Bronchial epithelial cell (primary cell): Measurements from ENCODE around the gene HAGH. TPM values are rescaled to one million over a fixed set of nuclear protein-coding genes. Genes with fewer than 3 reads are reported as not detected.
A peak's percentile ranks its signal among the peaks of the same experiment; 100 is the strongest.

Experiments
- DNase-seq: peaks from one replicate; pipeline ENCODE4 v3.0.0-alpha.2; 2010; ENCODE audit warnings: low read depth
- FAIRE-seq: peaks from 2 replicates; lab custom pipeline; 2011; peaks lifted over from hg19 to GRCh38; lab: Jason Lieb, UNC
- H3K27me3 ChIP-seq: 2 replicates; pipeline ENCODE4 v1.5.1; 2011; ENCODE audit warnings: low read length; ENCODE audit not compliant: control insufficient read depth, insufficient read depth
- H3K36me3 ChIP-seq: 2 replicates; pipeline ENCODE4 v1.5.1; 2011; ENCODE audit warnings: low read length; ENCODE audit not compliant: control insufficient read depth, insufficient read depth
- H3K4me3 ChIP-seq: 2 replicates; pipeline ENCODE4 v1.5.1; 2011; ENCODE audit warnings: mild to moderate bottlenecking, low read depth, low read length, control low read depth
- CTCF ChIP-seq: IDR thresholded peaks from 2 replicates; pipeline ENCODE4 v1.5.1; 2011; ENCODE audit warnings: mild to moderate bottlenecking, moderate library complexity, low read length, control low read depth, inconsistent platforms; ENCODE audit not compliant: insufficient read depth, severe bottlenecking
- total RNA-seq: library from RNA; depleted of rRNA; stranded (reverse); fragments of >200 nt; gene quantifications from 2 replicates; pipeline ENCODE4 v1.2.1, GENCODE V29; 2014

Gene HAGH
- total RNA-seq, 1 donor from 2014 or later = 60.0 TPM

- peaks cover 2% of the 10 kb centered on the region for H3K36me3 ChIP-seq
- H3K27me3 ChIP-seq = no peaks in the 10 kb centered on the region
- no peak overlapping the region for H3K4me3 ChIP-seq
- no peak for DNase-seq
- no peak for TF ChIP-seq CTCF
- FAIRE-seq = no peak
Observed at GRCh38 chr16:1830213-1830612, 3.6 kb upstream of the HAGH start.

- no peak for TF ChIP-seq CTCF
Observed at GRCh38 chr16:1828645-1829410, 2.2 kb upstream of the HAGH start.

GRCh38 chr16:1825864-1826690, 548 bp downstream of the HAGH start:
- peak; percentile 33 for DNase-seq
- FAIRE-seq = no peak
- H3K36me3 ChIP-seq = peaks cover 6% of the 10 kb centered on the region

More at GRCh38 chr16:1828645-1829410, 2.2 kb upstream of the HAGH start:
- peaks cover 3% of the 10 kb centered on the region for H3K36me3 ChIP-seq
- no peaks in the 10 kb centered on the region for H3K27me3 ChIP-seq
- no peak for DNase-seq
- H3K4me3 ChIP-seq = peak overlapping the region; percentile 13
- FAIRE-seq = no peak

GRCh38 chr16:1825381-1825863, 1.2 kb downstream of the HAGH start:
- FAIRE-seq (no peak), DNase-seq (no peak)
- no peak for TF ChIP-seq CTCF
- no peaks in the 10 kb centered on the region for H3K27me3 ChIP-seq
- H3K4me3 ChIP-seq = peak overlapping the region; percentile 100
- peaks cover 6% of the 10 kb centered on the region for H3K36me3 ChIP-seq

More at GRCh38 chr16:1825864-1826690, 548 bp downstream of the HAGH start:
- TF ChIP-seq CTCF = no peak
- H3K4me3 ChIP-seq = peak overlapping the region; percentile 100
- no peaks in the 10 kb centered on the region for H3K27me3 ChIP-seq

- FAIRE-seq (no peak), DNase-seq (peak; percentile 60)
- Histone ChIP-seq H3K4me3 (no peak overlapping the region), H3K27me3 (no peaks in the 10 kb centered on the region), H3K36me3 (peaks cover 9% of the 10 kb centered on the region)
- TF ChIP-seq CTCF = peak; percentile 52
Observed at GRCh38 chr16:1823821-1824220, 2.8 kb downstream of the HAGH start.
